ENCODE results near the gene MMP28.

MMP28 gene

GRCh38 chr17:35797918-35798317 is 2.5 kb upstream of the MMP28 start:
- DNase-seq (ENCODE audit: low read depth in 2 of 2) = no peak

GRCh38 chr17:35797370-35797769 is 1.9 kb upstream of the MMP28 start:
- no peak for DNase-seq (ENCODE audit: low read depth in 2 of 2)

GRCh38 chr17:35796942-35797341 is 1.5 kb upstream of the MMP28 start:
- DNase-seq (ENCODE audit: low read depth in 2 of 2) = no peak

GRCh38 chr17:35795871-35796265 is 427 bp upstream of the MMP28 start:
- no peak for DNase-seq (ENCODE audit: low read depth in 2 of 2)

- no peak for DNase-seq (ENCODE audit: low read depth in 2 of 2)
Observed at GRCh38 chr17:35793257-35793656, 2.2 kb downstream of the MMP28 start.

GRCh38 chr17:35791681-35792350 is 3.6 kb downstream of the MMP28 start:
- DNase-seq (ENCODE audit: low read depth in 2 of 2) = no peak

- no peak for DNase-seq (ENCODE audit: low read depth in 2 of 2)
Observed at GRCh38 chr17:35790841-35791240, 4.6 kb downstream of the MMP28 start.

GRCh38 chr17:35788477-35789368 is 6.7 kb downstream of the MMP28 start:
- no peak for DNase-seq (ENCODE audit: low read depth in 2 of 2)

GRCh38 chr17:35786941-35787432 is 8.5 kb downstream of the MMP28 start:
- no peak for DNase-seq (ENCODE audit: low read depth in 2 of 2)

GRCh38 chr17:35784895-35785294 is 10.5 kb downstream of the MMP28 start:
- DNase-seq (ENCODE audit: low read depth in 2 of 2) = no peak

- no peak for DNase-seq (ENCODE audit: low read depth in 2 of 2)
Observed at GRCh38 chr17:35780950-35781349, 14.5 kb downstream of the MMP28 start.

GRCh38 chr17:35778641-35779196 is 16.7 kb downstream of the MMP28 start:
- no peak for DNase-seq (ENCODE audit: low read depth in 2 of 2)

GRCh38 chr17:35775583-35775982 is 19.9 kb downstream of the MMP28 start:
- no peak for DNase-seq (ENCODE audit: low read depth in 2 of 2)

- DNase-seq (ENCODE audit: low read depth in 2 of 2) = no peak
Observed at GRCh38 chr17:35775039-35775438, 20.4 kb downstream of the MMP28 start.

- no peak for DNase-seq (ENCODE audit: low read depth in 2 of 2)
Observed at GRCh38 chr17:35774499-35774898, 20.9 kb downstream of the MMP28 start.

GRCh38 chr17:35773679-35774425 is 21.6 kb downstream of the MMP28 start:
- no peak for DNase-seq (ENCODE audit: low read depth in 2 of 2)

- no peak for DNase-seq (ENCODE audit: low read depth in 2 of 2)
Observed at GRCh38 chr17:35773129-35773528, 22.3 kb downstream of the MMP28 start.

GRCh38 chr17:35769895-35770486 is 25.4 kb downstream of the MMP28 start:
- no peak for DNase-seq (ENCODE audit: low read depth in 2 of 2)

GRCh38 chr17:35768797-35769196 is 26.6 kb downstream of the MMP28 start:
- DNase-seq (ENCODE audit: low read depth in 2 of 2) = no peak

GRCh38 chr17:35766903-35767510 is 28.4 kb downstream of the MMP28 start:
- no peak for DNase-seq (ENCODE audit: low read depth in 2 of 2)

GRCh38 chr17:35766489-35766877 is 29.0 kb downstream of the MMP28 start:
- DNase-seq (ENCODE audit: low read depth in 2 of 2) = no peak
